ENCODE data around the gene FBN2. TPM values are rescaled to one million over a fixed set of nuclear protein-coding genes. Genes with fewer than 3 reads are reported as not detected.
"Not testable (repeated sequence)": the region's sequence is repeated elsewhere in the genome, so short reads cannot be mapped to it uniquely, and the experiment has no call there.

FBN2 gene
- total RNA-seq, 1 donor from 2014 or later = 0.58 TPM

DNA sequence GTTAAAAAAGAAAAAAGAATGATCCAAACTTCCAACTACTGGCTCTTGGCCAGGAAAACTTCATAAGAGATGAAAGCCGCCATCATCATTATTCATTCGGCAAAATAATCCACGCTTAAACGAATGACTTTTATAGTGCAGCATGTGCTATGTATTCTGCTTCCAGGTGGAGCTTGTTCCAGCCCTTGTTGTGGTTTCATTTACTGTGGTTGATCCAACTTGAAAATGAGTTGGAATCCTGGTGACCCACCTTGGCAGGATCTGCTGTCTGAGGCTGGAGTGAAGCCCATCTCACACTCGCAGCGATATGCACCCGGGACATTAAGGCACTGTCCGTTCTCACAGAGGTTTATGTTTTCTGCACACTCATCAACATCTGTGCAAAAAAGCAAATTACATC lies 209.6 kb downstream of the FBN2 start:
- intact Hi-C loops (cut with DNase I) = no loop called here
- Histone ChIP-seq H3K27me3 (no peaks in the 10 kb centered on the region), H3K9me3 (no peaks in the 10 kb centered on the region), H3K4me1 (no peaks in the 10 kb centered on the region), H3K27ac (no peak overlapping the region), H3K36me3 (no peaks in the 10 kb centered on the region), H3K4me3 (no peak overlapping the region)
- DNase-seq (no peak), ATAC-seq (no peak)
- TF ChIP-seq, protein P1, sequence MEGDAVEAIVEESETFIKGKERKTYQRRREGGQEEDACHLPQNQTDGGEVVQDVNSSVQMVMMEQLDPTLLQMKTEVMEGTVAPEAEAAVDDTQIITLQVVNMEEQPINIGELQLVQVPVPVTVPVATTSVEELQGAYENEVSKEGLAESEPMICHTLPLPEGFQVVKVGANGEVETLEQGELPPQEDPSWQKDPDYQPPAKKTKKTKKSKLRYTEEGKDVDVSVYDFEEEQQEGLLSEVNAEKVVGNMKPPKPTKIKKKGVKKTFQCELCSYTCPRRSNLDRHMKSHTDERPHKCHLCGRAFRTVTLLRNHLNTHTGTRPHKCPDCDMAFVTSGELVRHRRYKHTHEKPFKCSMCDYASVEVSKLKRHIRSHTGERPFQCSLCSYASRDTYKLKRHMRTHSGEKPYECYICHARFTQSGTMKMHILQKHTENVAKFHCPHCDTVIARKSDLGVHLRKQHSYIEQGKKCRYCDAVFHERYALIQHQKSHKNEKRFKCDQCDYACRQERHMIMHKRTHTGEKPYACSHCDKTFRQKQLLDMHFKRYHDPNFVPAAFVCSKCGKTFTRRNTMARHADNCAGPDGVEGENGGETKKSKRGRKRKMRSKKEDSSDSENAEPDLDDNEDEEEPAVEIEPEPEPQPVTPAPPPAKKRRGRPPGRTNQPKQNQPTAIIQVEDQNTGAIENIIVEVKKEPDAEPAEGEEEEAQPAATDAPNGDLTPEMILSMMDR (IDR thresholded peaks at IDR 0.05) = no peak

DNA sequence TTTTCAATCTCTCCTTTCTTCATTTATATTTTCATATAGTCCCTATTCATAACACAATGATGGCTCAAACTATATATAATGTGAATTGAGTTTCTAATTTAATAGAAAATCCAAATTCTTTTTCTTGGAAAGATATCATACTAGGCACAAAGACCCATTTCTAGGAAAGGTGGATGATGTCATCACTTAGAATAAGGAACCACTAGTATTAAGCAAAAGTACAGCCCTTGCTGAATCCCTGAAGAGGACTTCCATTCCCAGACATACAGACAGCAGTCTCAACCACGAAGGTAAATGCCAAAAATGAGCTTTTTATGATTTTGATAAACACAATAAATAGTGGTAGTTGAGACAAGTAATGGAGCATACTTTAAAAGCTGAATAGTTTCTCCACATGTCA lies 210.0 kb downstream of the FBN2 start:
- H3K9me3 ChIP-seq = no peaks in the 10 kb centered on the region
- intact Hi-C loops (cut with DNase I) = no loop called here
- no peak overlapping the region for H3K27ac ChIP-seq
- no peaks in the 10 kb centered on the region for H3K36me3 ChIP-seq
- no peak overlapping the region for H3K4me3 ChIP-seq
- TF ChIP-seq, protein P1 (IDR thresholded peaks at IDR 0.05) = no peak
- no peak for ATAC-seq
- H3K4me1 ChIP-seq = no peaks in the 10 kb centered on the region
- no peak for DNase-seq
- H3K27me3 ChIP-seq = no peaks in the 10 kb centered on the region

DNA sequence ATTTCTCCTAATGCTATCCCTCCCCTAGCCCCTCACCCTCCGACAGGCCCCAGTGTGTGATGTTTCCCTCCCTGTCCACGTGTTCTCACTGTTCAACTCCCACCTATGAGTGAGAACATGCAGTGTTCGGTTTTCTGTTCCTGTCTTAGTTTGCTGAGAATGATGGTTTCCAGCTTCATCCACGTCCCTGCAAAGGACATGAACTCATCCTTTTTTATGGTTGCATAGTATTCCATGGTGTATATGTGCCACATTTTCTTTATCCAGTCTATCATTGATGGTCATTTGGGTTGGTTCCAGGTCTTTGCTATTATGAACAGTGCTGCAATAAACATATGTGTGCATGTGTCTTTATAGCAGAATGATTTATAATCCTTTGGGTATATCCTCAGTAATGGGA lies 216.6 kb downstream of the FBN2 start:
- H3K4me1 ChIP-seq; H3K4me3 ChIP-seq; H3K36me3 ChIP-seq; H3K27ac ChIP-seq; ATAC-seq; DNase-seq; H3K9me3 ChIP-seq; intact Hi-C loops (cut with DNase I); H3K27me3 ChIP-seq: not testable (repeated sequence)

DNA sequence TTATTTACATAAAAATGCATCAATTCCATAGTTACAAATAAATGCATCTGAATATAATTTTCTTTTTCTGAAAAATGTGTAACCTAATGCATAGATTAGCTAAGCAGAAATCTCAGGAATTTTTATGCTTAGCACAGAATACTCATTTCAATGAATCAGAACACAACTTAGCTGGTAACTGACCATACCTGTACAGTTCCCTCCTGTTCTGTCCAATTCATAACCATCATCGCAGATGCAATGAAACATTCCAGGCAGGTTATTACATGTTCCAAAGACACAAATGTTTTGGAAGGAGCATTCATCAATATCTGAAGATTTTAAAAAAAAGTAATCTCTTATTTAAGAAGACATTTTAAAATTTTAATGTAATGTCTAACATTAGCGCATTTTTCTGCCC lies 219.4 kb downstream of the FBN2 start:
- Histone ChIP-seq H3K4me1 (no peaks in the 10 kb centered on the region), H3K27me3 (no peaks in the 10 kb centered on the region), H3K4me3 (no peak overlapping the region), H3K27ac (no peak overlapping the region), H3K9me3 (no peaks in the 10 kb centered on the region), H3K36me3 (no peaks in the 10 kb centered on the region)
- no peak for DNase-seq
- no peak for ATAC-seq
- intact Hi-C loops (cut with DNase I) = no loop called here
- TF ChIP-seq, protein P1 (IDR thresholded peaks at IDR 0.05) = no peak

DNA sequence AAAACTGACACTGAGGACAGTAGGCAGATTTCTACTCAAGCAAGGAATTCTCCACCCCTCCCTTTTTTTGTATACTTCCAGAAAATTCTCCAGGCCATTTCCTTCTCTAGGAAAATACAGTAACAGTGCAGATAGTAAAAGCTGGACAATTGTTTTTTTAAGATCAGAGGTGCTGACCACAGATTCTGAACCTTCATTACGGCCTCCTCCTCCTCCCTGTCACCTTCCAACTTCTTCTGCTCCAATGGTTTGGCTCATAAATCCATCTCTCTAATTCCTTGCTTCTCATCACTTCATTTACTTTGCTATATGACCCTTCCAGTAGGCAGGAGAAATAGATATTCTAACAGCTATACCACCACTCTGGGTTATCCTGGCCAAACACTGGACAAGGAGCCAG lies 220.6 kb downstream of the FBN2 start:
- no peaks in the 10 kb centered on the region for H3K27me3 ChIP-seq
- TF ChIP-seq, protein P1 (IDR thresholded peaks at IDR 0.05) = no peak
- H3K36me3 ChIP-seq = no peaks in the 10 kb centered on the region
- ATAC-seq = no peak
- H3K9me3 ChIP-seq = no peaks in the 10 kb centered on the region
- no peaks in the 10 kb centered on the region for H3K4me1 ChIP-seq
- no peak for DNase-seq
- H3K27ac ChIP-seq = no peak overlapping the region
- intact Hi-C loops (cut with DNase I) = no loop called here
- no peak overlapping the region for H3K4me3 ChIP-seq

DNA sequence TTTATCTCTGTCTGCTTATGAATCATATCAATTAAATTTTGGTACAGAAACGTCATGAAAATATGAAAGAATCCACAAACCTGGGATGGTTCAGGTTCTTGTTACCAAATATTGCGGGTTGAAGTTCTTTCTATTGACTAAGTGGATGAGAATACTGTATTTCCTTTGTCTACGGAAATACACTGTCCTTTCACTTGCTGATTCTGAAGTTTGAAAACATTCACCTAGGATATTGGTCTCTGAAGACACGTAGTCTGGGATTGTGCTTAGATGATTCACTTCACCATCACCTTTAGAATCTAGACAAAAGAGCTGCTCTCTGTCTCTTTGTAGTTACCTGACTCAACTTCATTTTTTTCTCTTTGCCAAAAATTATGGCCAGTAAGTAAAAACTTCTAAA lies 222.4 kb downstream of the FBN2 start:
- intact Hi-C loops (cut with DNase I) = no loop called here
- TF ChIP-seq, protein P1 (IDR thresholded peaks at IDR 0.05) = no peak
- ATAC-seq (no peak), DNase-seq (no peak)
- Histone ChIP-seq H3K9me3 (no peaks in the 10 kb centered on the region), H3K36me3 (no peaks in the 10 kb centered on the region), H3K4me3 (no peak overlapping the region), H3K27ac (no peak overlapping the region), H3K27me3 (no peaks in the 10 kb centered on the region), H3K4me1 (no peaks in the 10 kb centered on the region)

Measured in upper lobe of right lung (tissue), 1 donor.